GM12875 (cell line): Measurements from ENCODE around the gene PPP1R16B.

Experiments used
- H3K4me3 ChIP-seq: one replicate; pipeline ENCODE4 v1.5.1; 2011; ENCODE audit warnings: low read depth, low read length, control low read depth
- CTCF ChIP-seq: IDR thresholded peaks from 2 replicates; pipeline ENCODE4 v1.5.1; 2011; ENCODE audit warnings: low read depth, mild to moderate bottlenecking, control low read depth, inconsistent platforms, low read length, moderate library complexity, borderline replicate concordance; ENCODE audit not compliant: insufficient read depth

PPP1R16B gene

DNA sequence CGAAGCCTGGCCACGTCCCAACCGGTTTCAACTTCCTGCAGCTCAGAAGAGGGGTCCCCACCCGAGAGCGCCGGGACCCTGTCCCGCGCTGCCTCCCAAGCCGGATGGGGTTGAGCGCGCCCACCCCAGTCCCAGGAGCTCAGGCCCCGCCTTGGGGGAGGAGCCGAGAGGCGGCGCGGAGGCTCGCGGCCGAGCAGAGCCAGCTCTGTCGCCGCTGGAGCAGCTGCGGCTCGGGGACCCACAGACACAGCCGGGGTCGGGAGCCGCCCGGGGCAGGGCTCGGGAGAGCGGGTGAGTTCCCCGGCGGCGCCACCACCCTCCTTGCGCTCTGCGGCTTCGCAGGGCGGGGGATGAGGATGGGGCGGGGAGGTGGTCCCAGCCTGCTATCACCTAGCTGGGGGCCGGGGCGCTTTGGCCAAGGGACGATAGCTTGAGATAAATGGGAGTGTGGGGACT is at the start of gene PPP1R16B:
Gene PPP1R16B (plus strand): TSS at position 196 of the 456 bp plus-strand sequence. CDS start 30,229 bp downstream, outside the sequence.
- no peak for TF ChIP-seq CTCF
- H3K4me3 ChIP-seq = peak within 1 kb of the TSS; percentile 91

DNA sequence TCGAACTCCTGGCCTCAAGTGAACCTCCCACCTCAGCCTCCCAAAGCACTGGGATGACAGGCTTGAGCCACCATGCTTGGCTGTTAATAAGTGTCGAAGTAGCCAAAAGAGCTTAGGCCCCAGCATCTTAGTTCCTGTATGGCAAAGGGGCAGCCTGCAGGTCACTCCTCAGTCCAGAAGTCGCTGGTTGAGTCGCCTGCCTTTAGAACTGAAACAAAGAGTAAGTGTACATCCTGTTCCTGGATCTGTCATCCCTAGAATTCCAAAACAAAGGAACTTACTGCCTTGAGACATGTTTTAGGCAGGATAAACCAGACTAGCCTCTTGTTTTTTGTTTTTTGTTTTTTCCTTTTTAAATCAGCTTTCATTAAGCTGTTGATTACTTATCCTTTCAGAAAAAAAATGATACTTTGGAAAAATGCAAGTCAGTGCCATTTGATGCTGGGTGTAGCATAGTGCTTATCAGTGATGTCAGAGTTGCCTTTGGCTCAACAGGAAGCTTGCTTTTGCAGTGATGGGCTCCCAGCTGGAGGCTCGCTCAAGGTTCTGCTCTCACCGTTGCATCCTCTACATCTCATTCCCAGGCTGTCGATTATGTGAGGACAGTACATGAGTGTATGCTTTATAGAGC is 48.2 kb upstream of the PPP1R16B start:
- TF ChIP-seq CTCF = no peak
- no peak overlapping the region for H3K4me3 ChIP-seq

DNA sequence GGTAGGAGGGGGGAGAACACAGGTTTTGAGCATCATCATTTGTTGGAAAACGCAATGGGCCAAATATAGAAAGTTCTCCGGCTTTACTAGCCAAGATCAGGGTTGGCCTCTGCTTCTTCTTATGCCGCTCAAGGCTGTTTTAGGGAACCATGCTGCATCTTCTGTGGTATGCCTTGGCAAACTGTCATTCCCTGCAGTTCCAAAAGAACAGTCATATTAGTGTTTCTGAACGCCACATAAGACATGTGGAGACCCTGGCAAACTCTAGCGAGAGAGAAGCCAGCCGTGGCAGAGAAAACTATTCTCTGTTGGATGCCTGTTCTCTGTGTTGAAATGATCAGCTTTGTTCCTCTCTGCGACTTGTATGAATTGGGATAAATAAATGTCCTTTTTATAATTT is 46.4 kb upstream of the PPP1R16B start:
- TF ChIP-seq CTCF = no peak
- H3K4me3 ChIP-seq = no peak overlapping the region

DNA sequence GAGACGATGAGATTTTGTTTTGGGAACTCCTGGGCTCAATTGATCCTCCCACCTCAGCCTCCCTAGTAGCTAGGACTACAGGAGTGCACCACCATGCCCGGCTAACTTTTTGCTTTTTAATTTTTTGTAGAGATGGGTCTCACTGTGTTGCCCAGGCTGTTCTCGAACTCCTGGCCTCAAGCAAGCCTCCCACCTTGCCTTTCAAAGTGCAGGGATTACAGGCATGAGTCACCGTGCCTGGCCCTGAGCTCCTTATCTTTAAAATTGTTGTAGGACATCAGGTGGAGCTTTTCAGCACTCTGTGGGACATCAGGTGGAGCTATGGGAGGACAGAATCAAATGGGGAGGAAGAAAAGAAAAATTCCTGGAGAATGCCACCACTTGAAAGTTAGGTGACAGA is 44.5 kb upstream of the PPP1R16B start:
- no peak overlapping the region for H3K4me3 ChIP-seq
- TF ChIP-seq CTCF = no peak

DNA sequence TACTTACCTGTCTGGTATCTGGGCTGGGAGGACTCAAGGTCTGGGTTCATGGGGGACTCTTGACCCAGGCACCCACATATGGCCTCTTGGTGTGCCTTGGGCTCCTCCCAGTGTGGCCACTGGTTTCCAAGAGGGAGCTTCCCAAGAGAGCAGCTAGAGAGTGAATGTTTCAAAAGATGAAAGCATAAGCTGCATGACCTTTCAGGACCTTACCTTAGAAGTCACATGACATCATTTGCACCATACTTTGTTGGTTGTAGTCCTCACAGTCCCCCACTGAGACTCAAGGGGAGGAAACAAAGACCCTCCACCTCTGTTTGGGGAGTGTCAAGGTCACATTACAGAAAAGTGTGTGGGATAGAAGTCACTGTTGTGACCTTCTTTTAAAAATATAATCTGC is 43.3 kb upstream of the PPP1R16B start:
- no peak for TF ChIP-seq CTCF
- no peak overlapping the region for H3K4me3 ChIP-seq

- TF ChIP-seq CTCF = no peak
- H3K4me3 ChIP-seq = no peak overlapping the region
Measured at GRCh38 chr20:38763616-38764015, 41.9 kb upstream of the PPP1R16B start.

- no peak for TF ChIP-seq CTCF
- H3K4me3 ChIP-seq = no peak overlapping the region
Measured at GRCh38 chr20:38764567-38765318, 40.8 kb upstream of the PPP1R16B start.
